ENCODE results near the gene SLC25A45. TPM values are rescaled to one million over a fixed set of nuclear protein-coding genes. Genes with fewer than 3 reads are reported as not detected.
A peak's percentile ranks its signal among the peaks of the same experiment; 100 is the strongest.

Gene SLC25A45
- polyA plus RNA-seq, 1 of the 3 experiments (the other 2 are of a cell fraction): 3.6 TPM

- Histone ChIP-seq H3K4me1 (ENCODE audit: control insufficient read depth in 1 of 2, insufficient read depth in 2 of 2, low read depth in 1 of 2, low read length in 1 of 2) (peaks cover 50 to 61% of the 10 kb centered on the region in 2 experiments), H3K9me2 (no peaks in the 10 kb centered on the region), H2AFZ (ENCODE audit: low read depth) (no peak overlapping the region), H3K27me3 (ENCODE audit: insufficient read depth) (no peaks in the 10 kb centered on the region), H3F3A (replicated peaks; ENCODE audit: insufficient read depth) (peaks cover 68% of the 10 kb centered on the region), H3K4me3 (ENCODE audit: low read depth in 2 of 2, low read length in 1 of 2) (peak overlapping the region in 1 of 2 experiments; percentile 35; a peak in 2 of 4 replicates), H3K36me3 (replicated peaks in 1 of 2; ENCODE audit: control insufficient read depth in 1 of 2, insufficient read depth in 2 of 2, low read length in 1 of 2) (peaks cover 15 to 25% of the 10 kb centered on the region in 2 experiments), H3K9ac (peak overlapping the region; percentile 98), H3K4me2 (peak overlapping the region; percentile 94), H3K9me3 (no peaks in the 10 kb centered on the region), H3K79me2 (ENCODE audit: insufficient read depth) (peaks cover 95% of the 10 kb centered on the region), H4K20me1 (ENCODE audit: insufficient read depth) (peaks cover 29% of the 10 kb centered on the region), H3K27ac (ENCODE audit: low read depth in 2 of 2, low read length in 1 of 2) (peak overlapping the region; percentile 100)
- DNase-seq: no peak
- 82% methylated on average over 2 of the region's 2 CpGs for WGBS (ENCODE audit: low lambda C conversion rate)
- TF ChIP-seq SIN3A (IDR thresholded peaks at IDR 0.05; ENCODE audit: borderline replicate concordance, low read depth, low read length) (no peak), FOSL2 (IDR thresholded peaks at IDR 0.05; ENCODE audit: borderline replicate concordance, low read depth) (no peak), MEF2A (IDR thresholded peaks at IDR 0.05; ENCODE audit: borderline replicate concordance, low read depth) (no peak), SMC3 (IDR thresholded peaks at IDR 0.05; ENCODE audit: low read depth, low read length) (no peak), FOXM1 (IDR thresholded peaks at IDR 0.05; ENCODE audit: low read depth) (no peak), RFX5 (IDR thresholded peaks at IDR 0.05; ENCODE audit: low read length) (no peak), CTCF (IDR thresholded peaks at IDR 0.05) (no peak), RXRA (IDR thresholded peaks at IDR 0.05; ENCODE audit: borderline replicate concordance, low read depth) (no peak), YY1 (IDR thresholded peaks at IDR 0.05; ENCODE audit: low read depth) (no peak), TAF1 (IDR thresholded peaks at IDR 0.05; ENCODE audit: borderline replicate concordance, low read depth, low read length) (no peak), ELF1 (IDR thresholded peaks at IDR 0.05) (no peak), MXI1 (IDR thresholded peaks at IDR 0.05; ENCODE audit: low read depth, low read length) (no peak)
- TF ChIP-seq, protein P1, sequence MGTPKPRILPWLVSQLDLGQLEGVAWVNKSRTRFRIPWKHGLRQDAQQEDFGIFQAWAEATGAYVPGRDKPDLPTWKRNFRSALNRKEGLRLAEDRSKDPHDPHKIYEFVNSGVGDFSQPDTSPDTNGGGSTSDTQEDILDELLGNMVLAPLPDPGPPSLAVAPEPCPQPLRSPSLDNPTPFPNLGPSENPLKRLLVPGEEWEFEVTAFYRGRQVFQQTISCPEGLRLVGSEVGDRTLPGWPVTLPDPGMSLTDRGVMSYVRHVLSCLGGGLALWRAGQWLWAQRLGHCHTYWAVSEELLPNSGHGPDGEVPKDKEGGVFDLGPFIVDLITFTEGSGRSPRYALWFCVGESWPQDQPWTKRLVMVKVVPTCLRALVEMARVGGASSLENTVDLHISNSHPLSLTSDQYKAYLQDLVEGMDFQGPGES (IDR thresholded peaks at IDR 0.05; ENCODE audit: low read depth, low read length): no peak
- ChIA-PET CTCF (interaction anchor here (0.6 to 13.0 kb wide), 9 partner anchors 37 to 105 kb away, joined by 3 to 223 read pairs (median 5); partner anchors contain the start of genes MALAT1 and SLC25A45), POLR2A (interaction anchor here (0.6 to 17.2 kb wide), 6 partner anchors 29 to 104 kb away, joined by 3 to 1027 read pairs (median 4); partner anchors contain the start of genes MALAT1 and SCYL1)
Measured at GRCh38 chr11:65420506-65420905, 38.1 kb upstream of the SLC25A45 start.

DNA sequence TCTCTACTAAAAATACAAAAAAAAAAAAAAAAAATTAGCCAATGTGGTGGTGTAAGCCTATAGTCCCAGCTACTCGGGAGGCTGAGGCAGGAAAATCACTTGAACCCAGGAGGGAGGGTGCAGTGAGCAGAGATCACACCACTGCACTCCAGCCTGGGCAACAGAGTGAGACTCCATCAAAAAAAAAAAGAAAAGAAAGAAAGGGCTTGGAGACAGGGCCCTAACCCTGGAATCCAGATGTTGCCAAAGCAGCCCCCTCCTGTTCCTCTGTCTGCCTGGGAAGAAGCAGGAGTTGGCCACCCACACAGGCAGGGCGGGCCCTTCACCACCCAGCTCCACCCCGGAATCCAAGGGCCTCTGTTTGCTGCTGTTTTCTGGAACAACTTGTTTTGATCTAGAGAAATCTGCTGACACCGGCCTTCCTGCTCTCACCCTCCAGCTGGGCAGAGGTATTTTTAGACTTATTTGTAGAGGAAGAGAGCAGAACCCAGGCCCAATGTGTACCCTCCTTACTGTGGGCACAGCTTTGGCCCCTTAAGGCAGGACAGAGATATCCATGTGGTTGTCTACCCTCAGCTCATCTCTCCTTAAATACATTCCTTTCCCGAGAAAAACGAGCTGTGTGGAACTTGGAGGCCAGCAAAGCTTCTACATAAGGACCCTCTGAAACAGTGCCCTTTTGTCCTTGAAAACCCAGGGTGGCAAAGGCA lies 37.5 kb upstream of the SLC25A45 start:
- H3K4me1 ChIP-seq (ENCODE audit: control insufficient read depth in 1 of 2, insufficient read depth in 2 of 2, low read depth in 1 of 2, low read length in 1 of 2): peaks cover 50 to 61% of the 10 kb centered on the region in 2 experiments
- CTCF ChIA-PET: interaction anchor here (1.0 to 13.0 kb wide), 10 partner anchors 31 to 104 kb away, joined by 3 to 223 read pairs (median 6); partner anchors contain the start of genes MALAT1 and SLC25A45

More for the DNA sequence above, 37.5 kb upstream of the SLC25A45 start:
- peak overlapping the region; percentile 100 for H3K27ac ChIP-seq (ENCODE audit: low read depth in 2 of 2, low read length in 1 of 2)
- no peaks in the 10 kb centered on the region for H3K9me3 ChIP-seq
- POLR2A ChIA-PET: interaction anchor here (0.6 to 17.2 kb wide), 8 partner anchors 24 to 105 kb away, joined by 3 to 1027 read pairs (median 6); partner anchors contain the start of genes MALAT1 and SCYL1
- H2AFZ ChIP-seq (ENCODE audit: low read depth): no peak overlapping the region
- peak; percentile 46 for DNase-seq
- H3K9me2 ChIP-seq: no peaks in the 10 kb centered on the region
- peak overlapping the region; percentile 13; a peak in 3 of 4 replicates for H3K4me3 ChIP-seq (ENCODE audit: low read depth in 2 of 2, low read length in 1 of 2)
- H3K79me2 ChIP-seq (ENCODE audit: insufficient read depth): peaks cover 89% of the 10 kb centered on the region
- peak overlapping the region; percentile 98 for H3K9ac ChIP-seq
- peaks cover 62% of the 10 kb centered on the region for H3F3A ChIP-seq (replicated peaks; ENCODE audit: insufficient read depth)
- peaks cover 9 to 19% of the 10 kb centered on the region in 2 experiments for H3K36me3 ChIP-seq (replicated peaks in 1 of 2; ENCODE audit: control insufficient read depth in 1 of 2, insufficient read depth in 2 of 2, low read length in 1 of 2)
- no peaks in the 10 kb centered on the region for H3K27me3 ChIP-seq (ENCODE audit: insufficient read depth)
- TF ChIP-seq JUND (IDR thresholded peaks at IDR 0.05): no peak
- no peak for TF ChIP-seq EP300 (IDR thresholded peaks at IDR 0.05; ENCODE audit: borderline replicate concordance in 1 of 2, low read depth in 1 of 2, low read length in 1 of 2)
- TF ChIP-seq, protein P1 (IDR thresholded peaks at IDR 0.05; ENCODE audit: low read depth, low read length): no peak
- no peak for TF ChIP-seq MXI1 (IDR thresholded peaks at IDR 0.05; ENCODE audit: low read depth, low read length)
- peak; percentile 37; the same call in 1 of the 2 replicates for TF ChIP-seq POLR2AphosphoS5 (IDR thresholded peaks at IDR 0.05; ENCODE audit: low read depth, low read length)
- WGBS (ENCODE audit: low lambda C conversion rate): 19% methylated on average over 6 of the region's 6 CpGs
- H3K4me2 ChIP-seq: peak overlapping the region; percentile 94
- peaks cover 23% of the 10 kb centered on the region for H4K20me1 ChIP-seq (ENCODE audit: insufficient read depth)

All from SK-N-SH (cell line).